Endothelial cell of umbilical vein (primary cell): ENCODE data around the gene TMPRSS7. TPM values are rescaled to one million over a fixed set of nuclear protein-coding genes. Genes with fewer than 3 reads are reported as not detected.

Source experiments
- BruUV-seq: library from RNA; stranded (reverse); fragments of 400-500 nt; replicated peaks from 2 replicates; lab custom pipeline; 2021; lab: Mats Ljungman, UMichigan
- CTCF ChIA-PET: fragments of 300-600, 350-600 bp; sonication (Branson Sonifier 250); formaldehyde crosslinking; loops from one replicate; lab custom pipeline; 2021; ENCODE audit warnings: antibody characterized with exemption, inconsistent platforms; lab: Charles Lee
- POLR2A ChIA-PET: fragments of 300-600, 350-600 bp; sonication (Branson Sonifier 250); formaldehyde crosslinking; loops from one replicate; lab custom pipeline; 2021; ENCODE audit warnings: antibody characterized with exemption, inconsistent platforms; lab: Charles Lee
- DNase-seq: peaks from one replicate; pipeline ENCODE4 v3.0.0-alpha.2; 2011; ENCODE audit warnings: low read depth, low spot score
- FAIRE-seq: peaks from 2 replicates; lab custom pipeline; 2011; peaks lifted over from hg19 to GRCh38; lab: Jason Lieb, UNC
- H2AFZ ChIP-seq: 2 replicates; pipeline ENCODE4 v1.6.0; 2012; ENCODE audit warnings: low read depth, low read length, control low read depth, inconsistent platforms
- H3K27ac ChIP-seq: 2 replicates; pipeline ENCODE4 v1.5.1; 2011; ENCODE audit warnings: low read depth, mild to moderate bottlenecking, control low read depth, low read length, moderate library complexity; ENCODE audit not compliant: insufficient read depth
- H3K27me3 ChIP-seq, 2 experiments: 2 replicates each; pipeline versions ENCODE4 v1.6.0 to v1.6.1; 2011; ENCODE audit warnings: low read length in 2 of 2, mixed read lengths in 1 of 2; ENCODE audit not compliant: control insufficient read depth in 2 of 2, insufficient read depth in 2 of 2
- H3K36me3 ChIP-seq, 2 experiments: 2 replicates in 1 of 2; 3 replicates in 1 of 2; pipeline ENCODE4 v1.5.1; 2011; ENCODE audit warnings: low read length in 2 of 2, mild to moderate bottlenecking in 1 of 2, moderate library complexity in 1 of 2; ENCODE audit not compliant: control insufficient read depth in 2 of 2, insufficient read depth in 2 of 2; ENCODE audit errors: extremely low read depth in 1 of 2
- H3K4me1 ChIP-seq: 3 replicates; pipeline ENCODE4 v1.5.1; 2011; ENCODE audit warnings: mild to moderate bottlenecking, low read length; ENCODE audit not compliant: control insufficient read depth, insufficient read depth; ENCODE audit errors: extremely low read depth
- H3K4me2 ChIP-seq: 2 replicates; pipeline ENCODE4 v1.6.1; 2011; ENCODE audit warnings: low read length, control low read depth, mixed read lengths; ENCODE audit not compliant: insufficient read depth
- H3K4me3 ChIP-seq, 3 experiments: fragments of 200-600 bp in 1 of 3; sonication (generic), shearing (Covaris generic) in 1 of 3; replicated peaks in 1 of 3; 2 replicates each; pipeline ENCODE4 v1.5.1; 2011 to 2016; ENCODE audit warnings: control low read depth in 3 of 3, low read length in 3 of 3, mild to moderate bottlenecking in 2 of 3, inconsistent platforms in 1 of 3, low read depth in 1 of 3, moderate library complexity in 1 of 3; ENCODE audit not compliant: insufficient read depth in 1 of 3
- H3K79me2 ChIP-seq: 2 replicates; pipeline ENCODE4 v1.6.0; 2012; ENCODE audit warnings: low read length, inconsistent platforms; ENCODE audit not compliant: control insufficient read depth, insufficient read depth
- H3K9ac ChIP-seq: replicated peaks from 2 replicates; pipeline ENCODE3; 2011; ENCODE audit warnings: low read length, control low read depth; ENCODE audit not compliant: insufficient read depth; ENCODE audit errors: extremely low read depth
- H3K9me1 ChIP-seq: replicated peaks from 3 replicates; pipeline ENCODE4 v1.6.0; 2011; ENCODE audit warnings: mild to moderate bottlenecking, low read length; ENCODE audit not compliant: control insufficient read depth, insufficient read depth; ENCODE audit errors: extremely low read depth
- H3K9me3 ChIP-seq: replicated peaks from 2 replicates; pipeline ENCODE4 v1.5.1; 2012; ENCODE audit warnings: low read length, inconsistent platforms; ENCODE audit not compliant: control insufficient read depth, insufficient read depth
- H4K20me1 ChIP-seq: replicated peaks from 2 replicates; pipeline ENCODE3; 2011; ENCODE audit warnings: mild to moderate bottlenecking, low read length; ENCODE audit not compliant: control insufficient read depth, insufficient read depth; ENCODE audit errors: extremely low read depth
- EZH2 ChIP-seq: IDR thresholded peaks from 2 replicates; pipeline ENCODE4 v1.6.1; 2012; ENCODE audit warnings: borderline replicate concordance, low read depth, mild to moderate bottlenecking, moderate library complexity, low read length, inconsistent platforms; ENCODE audit not compliant: severe bottlenecking
- FOS ChIP-seq: IDR thresholded peaks from 2 replicates; pipeline ENCODE4 v1.6.1; 2011; ENCODE audit warnings: mild to moderate bottlenecking, low read length, moderate library complexity, borderline replicate concordance; ENCODE audit not compliant: insufficient read depth
- GATA2 ChIP-seq: IDR thresholded peaks from 2 replicates; pipeline ENCODE4 v1.7.0; 2011; ENCODE audit warnings: low read depth, mild to moderate bottlenecking, moderate library complexity, mixed read lengths, low read length; ENCODE audit not compliant: insufficient read length, insufficient read depth
- JUN ChIP-seq: IDR thresholded peaks from 2 replicates; pipeline ENCODE4 v1.6.1; 2011; ENCODE audit warnings: borderline replicate concordance, low read depth; ENCODE audit not compliant: insufficient read length, insufficient read depth
- MYC ChIP-seq: IDR thresholded peaks from one replicate; pipeline ENCODE4 v1.6.1; 2011; ENCODE audit warnings: mild to moderate bottlenecking, low read depth, low read length
- POLR2A ChIP-seq: IDR thresholded peaks from 2 replicates; pipeline ENCODE4 v1.6.1; 2012; ENCODE audit warnings: low read depth, mild to moderate bottlenecking, control low read depth, low read length
- POLR2AphosphoS5 ChIP-seq: IDR thresholded peaks from 2 replicates; pipeline ENCODE4 v1.6.1; 2012; ENCODE audit warnings: low read depth, mild to moderate bottlenecking, control low read depth, low read length, moderate library complexity; ENCODE audit not compliant: insufficient read depth
- dilution Hi-C: fragments of 300-500 bp; cut with MboI; formaldehyde crosslinking; loops from one replicate; pipeline ENCODE4 v1.15.0; 2019; ENCODE audit warnings: low sequenced_read_pairs; ENCODE audit not compliant: extremely low pct_ligation_motif_present
- intact Hi-C: fragments of 100-400 bp; cut with micrococcal nuclease; formaldehyde crosslinking; loops from one replicate; pipeline ENCODE4 v1.10.0; 2022
- polyA plus RNA-seq, 4 experiments: library from polyadenylated mRNA; depleted of rRNA in 3 of 4; stranded (reverse) in 3 of 4; unstranded in 1 of 4; fragments of >200 nt; gene quantifications; 2 replicates each; pipeline versions ENCODE4 v1.2.1 to v1.2.3, GENCODE V29; 2011 to 2012; ENCODE audit warnings: missing spikeins in 1 of 4
- total RNA-seq: library from RNA; stranded (reverse); gene quantifications from 2 replicates; pipeline ENCODE4 v1.2.3, GENCODE V29; 2021
- TF ChIP-seq, protein P1 (sequence below): IDR thresholded peaks from 2 replicates; pipeline ENCODE4 v1.6.1; 2011; ENCODE audit not compliant: insufficient read depth, insufficient read length
- TF ChIP-seq, protein P2 (sequence below), 2 donors: IDR thresholded peaks; 1 replicate in 1 of 2; 2 replicates in 1 of 2; pipeline ENCODE4 v1.5.1; 2011; ENCODE audit warnings: low read length in 2 of 2, mild to moderate bottlenecking in 2 of 2, moderate library complexity in 2 of 2, control low read depth in 1 of 2, inconsistent platforms in 1 of 2, low read depth in 1 of 2; ENCODE audit not compliant: insufficient read depth in 1 of 2; ENCODE audit errors: extremely low read depth in 1 of 2

The TMPRSS7 gene
- total and polyA plus RNA-seq, 2 donors (not counting 3 experiments of a cell fraction or from before 2014, with no cell fraction given), result not detected

DNA sequence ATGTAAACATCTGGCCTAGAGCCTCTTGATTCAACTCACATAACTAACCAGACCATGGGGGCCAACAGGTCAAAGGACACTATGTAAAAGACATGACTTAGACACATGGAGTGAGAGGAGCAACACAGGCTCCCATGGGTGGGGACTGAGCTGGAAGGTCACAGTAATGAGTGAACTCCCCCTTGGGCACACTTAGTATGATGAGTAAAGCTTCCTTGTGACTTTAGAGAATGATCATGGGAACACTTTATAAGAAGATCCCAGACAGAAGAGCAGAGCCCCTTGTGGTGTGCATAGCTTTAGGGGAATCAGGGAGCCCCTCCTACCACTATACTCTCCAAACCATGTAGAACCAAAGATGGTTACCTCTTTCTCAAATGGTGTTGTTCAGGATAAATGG, 88.3 kb downstream of the TMPRSS7 start:
- dilution Hi-C loops, result no loop called here
- intact Hi-C loops, result no loop called here
- no peaks in the 10 kb centered on the region for H4K20me1 ChIP-seq
- no peak overlapping the region for H3K4me3 ChIP-seq
- no peak overlapping the region for H3K27ac ChIP-seq
- no peak for TF ChIP-seq EZH2
- TF ChIP-seq POLR2A, result no peak
- TF ChIP-seq FOS, result no peak
- TF ChIP-seq JUN, result no peak
- no peak for TF ChIP-seq GATA2
- no peak for TF ChIP-seq MYC
- TF ChIP-seq POLR2AphosphoS5, result no peak
- TF ChIP-seq, protein P1, sequence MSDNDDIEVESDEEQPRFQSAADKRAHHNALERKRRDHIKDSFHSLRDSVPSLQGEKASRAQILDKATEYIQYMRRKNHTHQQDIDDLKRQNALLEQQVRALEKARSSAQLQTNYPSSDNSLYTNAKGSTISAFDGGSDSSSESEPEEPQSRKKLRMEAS, result no peak
- TF ChIP-seq, protein P2, sequence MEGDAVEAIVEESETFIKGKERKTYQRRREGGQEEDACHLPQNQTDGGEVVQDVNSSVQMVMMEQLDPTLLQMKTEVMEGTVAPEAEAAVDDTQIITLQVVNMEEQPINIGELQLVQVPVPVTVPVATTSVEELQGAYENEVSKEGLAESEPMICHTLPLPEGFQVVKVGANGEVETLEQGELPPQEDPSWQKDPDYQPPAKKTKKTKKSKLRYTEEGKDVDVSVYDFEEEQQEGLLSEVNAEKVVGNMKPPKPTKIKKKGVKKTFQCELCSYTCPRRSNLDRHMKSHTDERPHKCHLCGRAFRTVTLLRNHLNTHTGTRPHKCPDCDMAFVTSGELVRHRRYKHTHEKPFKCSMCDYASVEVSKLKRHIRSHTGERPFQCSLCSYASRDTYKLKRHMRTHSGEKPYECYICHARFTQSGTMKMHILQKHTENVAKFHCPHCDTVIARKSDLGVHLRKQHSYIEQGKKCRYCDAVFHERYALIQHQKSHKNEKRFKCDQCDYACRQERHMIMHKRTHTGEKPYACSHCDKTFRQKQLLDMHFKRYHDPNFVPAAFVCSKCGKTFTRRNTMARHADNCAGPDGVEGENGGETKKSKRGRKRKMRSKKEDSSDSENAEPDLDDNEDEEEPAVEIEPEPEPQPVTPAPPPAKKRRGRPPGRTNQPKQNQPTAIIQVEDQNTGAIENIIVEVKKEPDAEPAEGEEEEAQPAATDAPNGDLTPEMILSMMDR (IDR thresholded peaks at IDR 0.05; ENCODE audit: extremely low read depth in 1 of 2, insufficient read depth in 1 of 2, low read depth in 1 of 2, low read length in 2 of 2), result no peak
- DNase-seq (no peak), FAIRE-seq (no peak)
- no peaks in the 10 kb centered on the region for H3K79me2 ChIP-seq
- H3K9me1 ChIP-seq, result no peaks in the 10 kb centered on the region
- no peak overlapping the region for H3K9ac ChIP-seq
- BruUV-seq, result no TSS peak
- POLR2A ChIA-PET, result no interaction called here
- H3K36me3 ChIP-seq, result no peaks in the 10 kb centered on the region
- H2AFZ ChIP-seq, result no peak overlapping the region
- H3K27me3 ChIP-seq, result no peaks in the 10 kb centered on the region
- no peak overlapping the region for H3K4me2 ChIP-seq
- no peaks in the 10 kb centered on the region for H3K4me1 ChIP-seq
- CTCF ChIA-PET, result interaction anchor here (1.3 to 4.3 kb wide), 3 partner anchors 11 to 79 kb away, joined by 3 to 26 read pairs (median 3); no protein-coding TSS in a partner anchor
- no peaks in the 10 kb centered on the region for H3K9me3 ChIP-seq
